KOPT-K1 (cell line): ENCODE data around the gene AIG1.
"Not testable (repeated sequence)": the region's sequence is repeated elsewhere in the genome, so short reads cannot be mapped to it uniquely, and the experiment has no call there.

ENCODE experiments used
- H3K27ac ChIP-seq: fragments of 200-600 bp; sonication (generic); 2 replicates; pipeline ENCODE4 v1.5.1; 2016; ENCODE audit warnings: antibody characterized with exemption, mild to moderate bottlenecking, low read depth, low read length; ENCODE audit not compliant: poor library complexity, severe bottlenecking
- H3K36me3 ChIP-seq: fragments of 200-600 bp; sonication (generic); 2 replicates; pipeline ENCODE4 v1.5.1; 2017; ENCODE audit warnings: antibody characterized with exemption, mild to moderate bottlenecking, low read length, moderate library complexity; ENCODE audit not compliant: insufficient read depth
- H3K9me3 ChIP-seq: fragments of 200-600 bp; sonication (generic); 2 replicates; pipeline ENCODE4 v1.5.1; 2017; ENCODE audit warnings: antibody characterized with exemption, low read length, mild to moderate bottlenecking; ENCODE audit not compliant: insufficient read depth, poor library complexity, severe bottlenecking

AIG1 gene

GRCh38 chr6:143335865-143336264 lies 275.2 kb downstream of the AIG1 start:
- Histone ChIP-seq H3K36me3 (no peaks in the 10 kb centered on the region), H3K27ac (no peak overlapping the region), H3K9me3 (no peaks in the 10 kb centered on the region)

- Histone ChIP-seq H3K27ac (no peak overlapping the region), H3K9me3 (no peaks in the 10 kb centered on the region), H3K36me3 (no peaks in the 10 kb centered on the region)
Observed at GRCh38 chr6:143336446-143337152, 275.9 kb downstream of the AIG1 start.

- Histone ChIP-seq H3K27ac (no peak overlapping the region), H3K9me3 (no peaks in the 10 kb centered on the region), H3K36me3 (no peaks in the 10 kb centered on the region)
Observed at GRCh38 chr6:143337201-143337949, 276.7 kb downstream of the AIG1 start.

GRCh38 chr6:143339223-143339622 lies 278.5 kb downstream of the AIG1 start:
- Histone ChIP-seq H3K9me3 (no peaks in the 10 kb centered on the region), H3K36me3 (no peaks in the 10 kb centered on the region), H3K27ac (no peak overlapping the region)

GRCh38 chr6:143345477-143345876 lies 284.8 kb downstream of the AIG1 start:
- H3K27ac ChIP-seq, H3K9me3 ChIP-seq, H3K36me3 ChIP-seq: not testable (repeated sequence)

GRCh38 chr6:143346004-143346403 lies 285.3 kb downstream of the AIG1 start:
- Histone ChIP-seq H3K9me3 (no peaks in the 10 kb centered on the region), H3K27ac (no peak overlapping the region), H3K36me3 (no peaks in the 10 kb centered on the region)

GRCh38 chr6:143348531-143348930 lies 287.8 kb downstream of the AIG1 start:
- Histone ChIP-seq H3K27ac (no peak overlapping the region), H3K36me3 (no peaks in the 10 kb centered on the region), H3K9me3 (no peaks in the 10 kb centered on the region)

- no peaks in the 10 kb centered on the region for H3K36me3 ChIP-seq
- H3K9me3 ChIP-seq = no peaks in the 10 kb centered on the region
- no peak overlapping the region for H3K27ac ChIP-seq
Observed at GRCh38 chr6:143349530-143349929, 288.8 kb downstream of the AIG1 start.

GRCh38 chr6:143356101-143356880 lies 295.6 kb downstream of the AIG1 start:
- H3K36me3 ChIP-seq = no peaks in the 10 kb centered on the region
- H3K9me3 ChIP-seq = peaks cover 4% of the 10 kb centered on the region
- H3K27ac ChIP-seq = no peak overlapping the region

GRCh38 chr6:143357152-143357551 lies 296.5 kb downstream of the AIG1 start:
- peaks cover 4% of the 10 kb centered on the region for H3K9me3 ChIP-seq
- H3K36me3 ChIP-seq = no peaks in the 10 kb centered on the region
- no peak overlapping the region for H3K27ac ChIP-seq

- H3K36me3 ChIP-seq = no peaks in the 10 kb centered on the region
Observed at GRCh38 chr6:143357561-143358255, 297.0 kb downstream of the AIG1 start.

GRCh38 chr6:143361536-143362191 lies 301.0 kb downstream of the AIG1 start:
- Histone ChIP-seq H3K27ac (no peak overlapping the region), H3K9me3 (no peaks in the 10 kb centered on the region), H3K36me3 (no peaks in the 10 kb centered on the region)

More at GRCh38 chr6:143357561-143358255, 297.0 kb downstream of the AIG1 start:
- Histone ChIP-seq H3K27ac (no peak overlapping the region), H3K9me3 (peaks cover 4% of the 10 kb centered on the region)

GRCh38 chr6:143362192-143362558 lies 301.5 kb downstream of the AIG1 start:
- no peaks in the 10 kb centered on the region for H3K9me3 ChIP-seq
- H3K36me3 ChIP-seq = no peaks in the 10 kb centered on the region
- no peak overlapping the region for H3K27ac ChIP-seq

GRCh38 chr6:143363299-143363698 lies 302.6 kb downstream of the AIG1 start:
- no peaks in the 10 kb centered on the region for H3K36me3 ChIP-seq
- no peak overlapping the region for H3K27ac ChIP-seq
- no peaks in the 10 kb centered on the region for H3K9me3 ChIP-seq
